ENCODE results near the gene CCDC9. TPM values are rescaled to one million over a fixed set of nuclear protein-coding genes. Genes with fewer than 3 reads are reported as not detected.
A peak's percentile ranks its signal among the peaks of the same experiment; 100 is the strongest.

Gene CCDC9
- total and polyA plus RNA-seq, 2 donors (not counting 1 experiment from before 2014, with no cell fraction given), result 7.2 to 8.1 TPM

DNA sequence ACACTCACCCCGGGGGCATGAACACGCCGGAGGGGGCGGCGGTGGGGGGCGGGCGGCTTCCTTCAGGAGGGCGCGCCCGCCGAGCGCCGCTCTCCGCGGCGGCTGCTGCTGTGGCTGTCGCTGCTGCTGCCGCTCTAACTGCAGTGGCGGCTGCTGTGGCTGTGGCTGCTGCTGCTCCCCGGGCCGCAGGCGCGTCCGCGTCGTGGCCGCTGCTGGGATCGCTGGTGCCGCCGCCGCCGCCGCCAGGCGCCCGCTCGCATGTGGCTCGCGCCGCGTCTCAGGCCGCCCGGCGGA is 25.5 kb upstream of the CCDC9 start, which contains the start of gene BBC3:
TSS of gene BBC3 (minus strand) at position 279 of the 294 bp plus-strand sequence. CDS start 2,768 bp downstream, outside the sequence.
- Histone ChIP-seq H3K79me2 (ENCODE audit: control insufficient read depth, insufficient read depth, low read length) (peaks cover 23% of the 10 kb centered on the region), H3K27ac (ENCODE audit: insufficient read depth, low read length) (peak within 1 kb of the TSS; percentile 97), H4K20me1 (ENCODE audit: control insufficient read depth, extremely low read depth, insufficient read depth, low read length) (no peaks in the 10 kb centered on the region), H3K4me2 (ENCODE audit: extremely low read depth, insufficient read depth, low read length) (peak within 1 kb of the TSS; percentile 94), H3K27me3 (ENCODE audit: control insufficient read depth, insufficient read depth, low read length) (no peaks in the 10 kb centered on the region), H3K36me3 (ENCODE audit: control insufficient read depth, insufficient read depth, low read length) (no peaks in the 10 kb centered on the region), H3K4me3 (replicated peaks in 1 of 4; ENCODE audit: control extremely low read depth in 1 of 4, insufficient read depth in 1 of 4, low read depth in 3 of 4, low read length in 4 of 4) (peak within 1 kb of the TSS; percentile 89 to 99 (median 98)), H3K9me3 (ENCODE audit: control insufficient read depth, insufficient read depth, low read depth, low read length) (no peaks in the 10 kb centered on the region), H3K4me1 (ENCODE audit: control insufficient read depth, extremely low read depth, insufficient read depth, low read length) (peaks cover 23% of the 10 kb centered on the region), H2AFZ (ENCODE audit: low read length) (peak within 1 kb of the TSS; percentile 25), H3K9ac (ENCODE audit: insufficient read depth, low read length) (peak within 1 kb of the TSS; percentile 71)
- TF ChIP-seq EZH2 (IDR thresholded peaks at IDR 0.05; ENCODE audit: low read length, missing control alignments), result no peak
- DNase-seq (ENCODE audit: low read depth in 2 of 2), result no peak

DNA sequence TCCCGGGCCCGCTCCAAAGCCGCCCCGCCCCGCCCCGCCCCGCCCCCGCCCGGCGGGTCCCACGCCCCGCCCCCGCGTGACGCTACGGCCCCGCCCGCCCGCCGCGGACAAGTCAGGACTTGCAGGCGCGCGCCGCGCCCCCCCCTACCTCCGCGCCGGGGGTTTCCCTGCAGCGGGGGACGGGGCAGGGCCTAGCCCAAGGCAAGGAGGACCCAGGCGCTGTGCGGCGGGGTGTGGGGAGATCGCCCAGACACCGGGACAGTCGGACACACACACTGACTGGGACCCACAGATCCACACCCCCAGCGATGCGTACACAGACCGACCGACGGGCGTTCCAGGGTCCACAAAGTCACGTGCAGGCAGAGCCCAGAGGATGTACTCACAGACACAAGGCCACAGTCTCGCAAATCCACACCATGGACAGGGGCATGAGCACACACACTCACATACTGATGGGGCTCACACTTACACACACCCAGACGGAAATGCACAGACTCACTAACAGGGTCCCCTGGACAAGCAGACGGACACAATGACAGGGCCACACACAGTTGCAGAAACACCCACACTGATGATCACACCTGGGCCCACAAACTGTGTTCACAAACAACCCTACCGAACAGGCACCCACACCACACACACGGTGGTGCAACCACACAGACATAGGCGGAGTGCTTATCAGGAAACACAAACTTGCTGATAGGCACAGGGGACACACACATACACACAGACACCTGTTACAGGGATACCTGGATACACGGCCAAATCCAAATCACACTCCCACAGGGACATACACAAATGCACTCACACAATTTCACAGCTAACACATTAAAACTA is 24.9 kb upstream of the CCDC9 start:
- peaks cover 23% of the 10 kb centered on the region for H3K79me2 ChIP-seq (ENCODE audit: control insufficient read depth, insufficient read depth, low read length)
- peaks cover 23% of the 10 kb centered on the region for H3K4me1 ChIP-seq (ENCODE audit: control insufficient read depth, extremely low read depth, insufficient read depth, low read length)
- H3K36me3 ChIP-seq (ENCODE audit: control insufficient read depth, insufficient read depth, low read length), result no peaks in the 10 kb centered on the region
- no peaks in the 10 kb centered on the region for H4K20me1 ChIP-seq (ENCODE audit: control insufficient read depth, extremely low read depth, insufficient read depth, low read length)
- peak; percentile 87 to 91 for DNase-seq (ENCODE audit: low read depth in 2 of 2)
- peak overlapping the region; percentile 57 for H3K9ac ChIP-seq (ENCODE audit: insufficient read depth, low read length)
- H2AFZ ChIP-seq (ENCODE audit: low read length), result peak overlapping the region; percentile 25
- H3K27me3 ChIP-seq (ENCODE audit: control insufficient read depth, insufficient read depth, low read length), result no peaks in the 10 kb centered on the region
- H3K9me3 ChIP-seq (ENCODE audit: control insufficient read depth, insufficient read depth, low read depth, low read length), result no peaks in the 10 kb centered on the region
- H3K27ac ChIP-seq (ENCODE audit: insufficient read depth, low read length), result peak overlapping the region; percentile 85
- H3K4me2 ChIP-seq (ENCODE audit: extremely low read depth, insufficient read depth, low read length), result peak overlapping the region; percentile 49
- TF ChIP-seq, protein P1, sequence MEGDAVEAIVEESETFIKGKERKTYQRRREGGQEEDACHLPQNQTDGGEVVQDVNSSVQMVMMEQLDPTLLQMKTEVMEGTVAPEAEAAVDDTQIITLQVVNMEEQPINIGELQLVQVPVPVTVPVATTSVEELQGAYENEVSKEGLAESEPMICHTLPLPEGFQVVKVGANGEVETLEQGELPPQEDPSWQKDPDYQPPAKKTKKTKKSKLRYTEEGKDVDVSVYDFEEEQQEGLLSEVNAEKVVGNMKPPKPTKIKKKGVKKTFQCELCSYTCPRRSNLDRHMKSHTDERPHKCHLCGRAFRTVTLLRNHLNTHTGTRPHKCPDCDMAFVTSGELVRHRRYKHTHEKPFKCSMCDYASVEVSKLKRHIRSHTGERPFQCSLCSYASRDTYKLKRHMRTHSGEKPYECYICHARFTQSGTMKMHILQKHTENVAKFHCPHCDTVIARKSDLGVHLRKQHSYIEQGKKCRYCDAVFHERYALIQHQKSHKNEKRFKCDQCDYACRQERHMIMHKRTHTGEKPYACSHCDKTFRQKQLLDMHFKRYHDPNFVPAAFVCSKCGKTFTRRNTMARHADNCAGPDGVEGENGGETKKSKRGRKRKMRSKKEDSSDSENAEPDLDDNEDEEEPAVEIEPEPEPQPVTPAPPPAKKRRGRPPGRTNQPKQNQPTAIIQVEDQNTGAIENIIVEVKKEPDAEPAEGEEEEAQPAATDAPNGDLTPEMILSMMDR (conservative IDR thresholded peaks at IDR 0.05 in 1 of 2, IDR thresholded peaks at IDR 0.05 in 1 of 2; ENCODE audit: low read depth in 1 of 2, low read length in 2 of 2), result no peak
- no peak for TF ChIP-seq EZH2 (IDR thresholded peaks at IDR 0.05; ENCODE audit: low read length, missing control alignments)
- peak overlapping the region; percentile 0 to 63 (median 38) for H3K4me3 ChIP-seq (replicated peaks in 1 of 4; ENCODE audit: control extremely low read depth in 1 of 4, insufficient read depth in 1 of 4, low read depth in 3 of 4, low read length in 4 of 4)

DNA sequence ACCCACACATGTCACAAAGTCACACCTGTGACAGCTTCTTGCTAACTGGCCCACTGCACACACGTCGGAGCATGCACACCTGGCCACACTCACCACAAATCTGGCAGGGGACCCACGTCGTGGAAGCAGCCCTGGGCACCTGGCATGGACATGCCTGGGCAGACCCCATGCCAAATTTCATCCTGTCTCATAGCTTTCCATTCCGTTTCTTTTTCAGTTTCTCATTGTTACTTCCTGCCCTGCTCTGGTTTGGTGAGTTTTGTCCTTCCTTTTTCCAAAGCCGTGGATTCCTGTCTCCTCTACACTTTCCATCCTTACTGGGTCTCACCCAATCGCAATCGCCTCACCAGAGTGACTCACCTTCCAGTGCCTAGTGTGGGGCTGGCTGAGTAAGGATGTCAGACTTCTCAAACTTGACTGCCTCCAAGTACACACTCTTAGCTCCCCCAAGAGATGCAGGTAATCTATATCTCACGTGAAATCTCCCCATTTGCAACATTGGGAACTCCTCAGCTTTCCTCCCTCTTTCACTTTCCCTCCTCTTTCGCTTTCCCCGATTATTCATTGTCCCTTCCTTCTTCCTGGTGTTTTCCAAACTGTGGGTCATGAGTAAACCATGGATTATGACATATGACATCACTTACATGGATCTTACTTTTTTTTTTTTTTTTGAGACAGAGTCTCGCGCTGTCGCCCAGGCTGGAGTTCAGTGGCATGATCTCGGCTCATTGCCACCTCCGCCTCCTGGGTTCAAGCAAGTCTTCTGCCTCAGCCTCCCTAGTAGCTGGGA is 23.7 kb upstream of the CCDC9 start:
- peak overlapping the region; percentile 3 to 63 (median 34) for H3K4me3 ChIP-seq (replicated peaks in 1 of 4; ENCODE audit: control extremely low read depth in 1 of 4, insufficient read depth in 1 of 4, low read depth in 3 of 4, low read length in 4 of 4)
- H3K4me2 ChIP-seq (ENCODE audit: extremely low read depth, insufficient read depth, low read length), result peak overlapping the region; percentile 55
- no peaks in the 10 kb centered on the region for H3K27me3 ChIP-seq (ENCODE audit: control insufficient read depth, insufficient read depth, low read length)
- peaks cover 14% of the 10 kb centered on the region for H3K4me1 ChIP-seq (ENCODE audit: control insufficient read depth, extremely low read depth, insufficient read depth, low read length)
- H3K36me3 ChIP-seq (ENCODE audit: control insufficient read depth, insufficient read depth, low read length), result no peaks in the 10 kb centered on the region
- no peaks in the 10 kb centered on the region for H3K9me3 ChIP-seq (ENCODE audit: control insufficient read depth, insufficient read depth, low read depth, low read length)
- H3K79me2 ChIP-seq (ENCODE audit: control insufficient read depth, insufficient read depth, low read length), result peaks cover 21% of the 10 kb centered on the region
- H4K20me1 ChIP-seq (ENCODE audit: control insufficient read depth, extremely low read depth, insufficient read depth, low read length), result no peaks in the 10 kb centered on the region
- H3K9ac ChIP-seq (ENCODE audit: insufficient read depth, low read length), result peak overlapping the region; percentile 32
- TF ChIP-seq EZH2 (IDR thresholded peaks at IDR 0.05; ENCODE audit: low read length, missing control alignments), result no peak
- TF ChIP-seq, protein P1 (conservative IDR thresholded peaks at IDR 0.05 in 1 of 2, IDR thresholded peaks at IDR 0.05 in 1 of 2; ENCODE audit: low read depth in 1 of 2, low read length in 2 of 2), result no peak
- peak; percentile 74 to 79 for DNase-seq (ENCODE audit: low read depth in 2 of 2)
- H2AFZ ChIP-seq (ENCODE audit: low read length), result peak overlapping the region; percentile 77
- H3K27ac ChIP-seq (ENCODE audit: insufficient read depth, low read length), result peak overlapping the region; percentile 85

Measured in fibroblast of lung (primary cell).